Activated naive CD4-positive, alpha-beta T cell treated with anti-CD3 and anti-CD28 coated beads, Interleukin-2, amount 10 ng/mL, durations not matched to agents 7 days and 5 days (primary cell): ENCODE measurements around the gene DNAJA4.
"Not testable (repeated sequence)": the region's sequence is repeated elsewhere in the genome, so short reads cannot be mapped to it uniquely, and the experiment has no call there.

Experiments
- CTCF ChIA-PET: fragments of 350-600 bp; sonication (Branson Sonifier 250); formaldehyde crosslinking; loops from one replicate; lab custom pipeline; 2021; ENCODE audit warnings: antibody characterized with exemption; lab: Charles Lee
- DNase-seq: peaks from one replicate; pipeline ENCODE4 v3.0.0-alpha.2; 2020
- H3K27ac Mint-ChIP-seq: one replicate; pipeline ENCODE4 v1.8.0; 2021; ENCODE audit warnings: mild to moderate bottlenecking, moderate library complexity, mixed read lengths
- H3K27me3 Mint-ChIP-seq: one replicate; pipeline ENCODE4 v1.8.0; 2021; ENCODE audit warnings: mild to moderate bottlenecking, mixed read lengths
- H3K36me3 Mint-ChIP-seq: one replicate; pipeline ENCODE4 v1.8.0; 2021; ENCODE audit warnings: mixed read lengths
- H3K4me1 Mint-ChIP-seq: one replicate; pipeline ENCODE4 v1.8.0; 2021; ENCODE audit warnings: mixed read lengths
- H3K4me3 Mint-ChIP-seq: one replicate; pipeline ENCODE4 v1.8.0; 2021; ENCODE audit warnings: mild to moderate bottlenecking, moderate library complexity, mixed read lengths
- H3K9me3 Mint-ChIP-seq: one replicate; pipeline ENCODE4 v1.8.0; 2021; ENCODE audit warnings: mixed read lengths

DNAJA4 gene

GRCh38 chr15:78234515-78235040 is 29.8 kb upstream of the DNAJA4 start, which contains the start of gene ACSBG1:
Gene ACSBG1 (minus strand): TSS chr15:78234565. CDS start chr15:78234501, 64 bp downstream.
- H3K4me3 Mint-ChIP-seq = no peak within 1 kb of the TSS
- peak within 1 kb of the TSS; percentile 38 for H3K27ac Mint-ChIP-seq
- H3K27me3 Mint-ChIP-seq = peaks cover 64% of the 10 kb centered on the region
- no peak for DNase-seq
- peaks cover 15% of the 10 kb centered on the region for H3K4me1 Mint-ChIP-seq
- CTCF ChIA-PET = interaction anchor here (1.2 to 1.9 kb wide), 2 partner anchors 39 to 121 kb away, joined by 3 to 5 read pairs; no protein-coding TSS in a partner anchor
- H3K36me3 Mint-ChIP-seq = no peaks in the 10 kb centered on the region
- no peaks in the 10 kb centered on the region for H3K9me3 Mint-ChIP-seq

- CTCF ChIA-PET = interaction anchor here (1.2 to 1.9 kb wide), 3 partner anchors 41 to 270 kb away, joined by 4 to 5 read pairs (median 5); no protein-coding TSS in a partner anchor
- no peaks in the 10 kb centered on the region for H3K9me3 Mint-ChIP-seq
- no peak overlapping the region for H3K27ac Mint-ChIP-seq
- H3K27me3 Mint-ChIP-seq = peaks cover 71% of the 10 kb centered on the region
- no peaks in the 10 kb centered on the region for H3K36me3 Mint-ChIP-seq
- no peak overlapping the region for H3K4me3 Mint-ChIP-seq
- peaks cover 18% of the 10 kb centered on the region for H3K4me1 Mint-ChIP-seq
- no peak for DNase-seq
These were observed 27.9 kb upstream of the DNAJA4 start for GRCh38 chr15:78236491-78236890.

- H3K27me3 Mint-ChIP-seq = peaks cover 78% of the 10 kb centered on the region
- DNase-seq = no peak
- CTCF ChIA-PET = interaction anchor here (1.1 to 1.9 kb wide), 4 partner anchors 42 to 271 kb away, joined by 3 to 5 read pairs (median 4); no protein-coding TSS in a partner anchor
- H3K36me3 Mint-ChIP-seq = no peaks in the 10 kb centered on the region
- peak overlapping the region; percentile 81 for H3K27ac Mint-ChIP-seq
- H3K9me3 Mint-ChIP-seq = no peaks in the 10 kb centered on the region
- peaks cover 18% of the 10 kb centered on the region for H3K4me1 Mint-ChIP-seq
- H3K4me3 Mint-ChIP-seq = no peak overlapping the region
These were observed 27.2 kb upstream of the DNAJA4 start for GRCh38 chr15:78237146-78237545.

- Mint-ChIP-seq H3K36me3 (no peaks in the 10 kb centered on the region), H3K27ac (no peak overlapping the region), H3K9me3 (no peaks in the 10 kb centered on the region), H3K27me3 (peaks cover 57% of the 10 kb centered on the region), H3K4me3 (no peak overlapping the region), H3K4me1 (peaks cover 7% of the 10 kb centered on the region)
- CTCF ChIA-PET = interaction anchor here (0.7 to 4.9 kb wide), 21 partner anchors 8 to 340 kb away, joined by 3 to 89 read pairs (median 4); partner anchors contain the start of gene CIB2
- DNase-seq = no peak
These were observed 24.6 kb upstream of the DNAJA4 start for GRCh38 chr15:78239811-78240210.

GRCh38 chr15:78241017-78241416 is 23.3 kb upstream of the DNAJA4 start:
- no peaks in the 10 kb centered on the region for H3K9me3 Mint-ChIP-seq
- H3K36me3 Mint-ChIP-seq = no peaks in the 10 kb centered on the region
- DNase-seq = peak; percentile 90
- H3K27ac Mint-ChIP-seq = no peak overlapping the region
- H3K4me1 Mint-ChIP-seq = peaks cover 3% of the 10 kb centered on the region
- no peak overlapping the region for H3K4me3 Mint-ChIP-seq
- peaks cover 52% of the 10 kb centered on the region for H3K27me3 Mint-ChIP-seq
- CTCF ChIA-PET = interaction anchor here (0.6 to 4.9 kb wide), 24 partner anchors 11 to 1646 kb away, joined by 3 to 89 read pairs (median 4); partner anchors contain the start of gene CIB2

- no peaks in the 10 kb centered on the region for H3K9me3 Mint-ChIP-seq
- CTCF ChIA-PET = interaction anchor here (0.9 to 4.9 kb wide), 13 partner anchors 10 to 333 kb away, joined by 3 to 89 read pairs (median 5); partner anchors contain the start of gene CIB2
- peaks cover 3% of the 10 kb centered on the region for H3K4me1 Mint-ChIP-seq
- no peak overlapping the region for H3K27ac Mint-ChIP-seq
- peak; percentile 52 for DNase-seq
- H3K36me3 Mint-ChIP-seq = no peaks in the 10 kb centered on the region
- H3K27me3 Mint-ChIP-seq = peaks cover 51% of the 10 kb centered on the region
- no peak overlapping the region for H3K4me3 Mint-ChIP-seq
These were observed 22.2 kb upstream of the DNAJA4 start for GRCh38 chr15:78242128-78242527.

GRCh38 chr15:78243058-78243457 is 21.3 kb upstream of the DNAJA4 start:
- H3K36me3 Mint-ChIP-seq = no peaks in the 10 kb centered on the region
- DNase-seq = no peak
- H3K4me3 Mint-ChIP-seq = no peak overlapping the region
- H3K9me3 Mint-ChIP-seq = no peaks in the 10 kb centered on the region
- H3K4me1 Mint-ChIP-seq = peaks cover 3% of the 10 kb centered on the region
- no peak overlapping the region for H3K27ac Mint-ChIP-seq
- CTCF ChIA-PET = interaction anchor here (0.9 to 4.9 kb wide), 8 partner anchors 14 to 284 kb away, joined by 3 to 89 read pairs (median 4); no protein-coding TSS in a partner anchor
- peaks cover 44% of the 10 kb centered on the region for H3K27me3 Mint-ChIP-seq

- Mint-ChIP-seq H3K4me1 (peaks cover 3% of the 10 kb centered on the region), H3K27me3 (peaks cover 44% of the 10 kb centered on the region), H3K4me3 (no peak overlapping the region), H3K36me3 (no peaks in the 10 kb centered on the region), H3K9me3 (no peaks in the 10 kb centered on the region), H3K27ac (no peak overlapping the region)
- CTCF ChIA-PET = interaction anchor here (1.3 to 3.1 kb wide), 2 partner anchors 48 to 277 kb away, joined by 4 to 10 read pairs; no protein-coding TSS in a partner anchor
- no peak for DNase-seq
These were observed 20.8 kb upstream of the DNAJA4 start for GRCh38 chr15:78243491-78243941.

GRCh38 chr15:78244101-78244500 is 20.3 kb upstream of the DNAJA4 start:
- Mint-ChIP-seq H3K4me3 (no peak overlapping the region), H3K36me3 (no peaks in the 10 kb centered on the region), H3K27me3 (peaks cover 39% of the 10 kb centered on the region), H3K9me3 (no peaks in the 10 kb centered on the region), H3K27ac (no peak overlapping the region), H3K4me1 (peaks cover 3% of the 10 kb centered on the region)
- DNase-seq = no peak
- CTCF ChIA-PET = interaction anchor here (0.6 to 3.1 kb wide), 5 partner anchors 19 to 285 kb away, joined by 3 to 10 read pairs (median 4); no protein-coding TSS in a partner anchor

GRCh38 chr15:78244893-78245292 is 19.5 kb upstream of the DNAJA4 start:
- Mint-ChIP-seq H3K4me3 (no peak overlapping the region), H3K36me3 (no peaks in the 10 kb centered on the region), H3K9me3 (no peaks in the 10 kb centered on the region), H3K27ac (no peak overlapping the region), H3K4me1 (peaks cover 3% of the 10 kb centered on the region), H3K27me3 (peaks cover 38% of the 10 kb centered on the region)
- no peak for DNase-seq
- CTCF ChIA-PET = interaction anchor here (1.0 to 3.1 kb wide), 4 partner anchors 49 to 285 kb away, joined by 4 to 10 read pairs (median 4); no protein-coding TSS in a partner anchor

GRCh38 chr15:78245392-78245791 is 19.0 kb upstream of the DNAJA4 start:
- DNase-seq, H3K9me3 Mint-ChIP-seq, H3K36me3 Mint-ChIP-seq, H3K4me3 Mint-ChIP-seq, H3K4me1 Mint-ChIP-seq, H3K27ac Mint-ChIP-seq: not testable (repeated sequence)
- CTCF ChIA-PET = interaction anchor here (1.7 to 3.1 kb wide), 2 partner anchors 50 to 133 kb away, joined by 5 to 10 read pairs; no protein-coding TSS in a partner anchor
- H3K27me3 Mint-ChIP-seq = peaks cover 37% of the 10 kb centered on the region

- peaks cover 39% of the 10 kb centered on the region for H3K27me3 Mint-ChIP-seq
- not testable (repeated sequence) for H3K36me3 Mint-ChIP-seq, H3K4me1 Mint-ChIP-seq
These were observed 18.3 kb upstream of the DNAJA4 start for GRCh38 chr15:78245976-78246620.

GRCh38 chr15:78247911-78248310 is 16.5 kb upstream of the DNAJA4 start:
- H3K4me3 Mint-ChIP-seq = no peak overlapping the region
- CTCF ChIA-PET = no interaction called here

More at GRCh38 chr15:78245976-78246620, 18.3 kb upstream of the DNAJA4 start:
- CTCF ChIA-PET = interaction anchor here (1.7 to 3.1 kb wide), 2 partner anchors 51 to 134 kb away, joined by 5 to 10 read pairs; no protein-coding TSS in a partner anchor
- not testable (repeated sequence) for DNase-seq, H3K27ac Mint-ChIP-seq, H3K4me3 Mint-ChIP-seq, H3K9me3 Mint-ChIP-seq

GRCh38 chr15:78249131-78249530 is 15.2 kb upstream of the DNAJA4 start:
- CTCF ChIA-PET = no interaction called here
- H3K27me3 Mint-ChIP-seq = peaks cover 25% of the 10 kb centered on the region

More at GRCh38 chr15:78247911-78248310, 16.5 kb upstream of the DNAJA4 start:
- no peak overlapping the region for H3K27ac Mint-ChIP-seq
- no peaks in the 10 kb centered on the region for H3K36me3 Mint-ChIP-seq
- H3K27me3 Mint-ChIP-seq = peaks cover 30% of the 10 kb centered on the region
- H3K9me3 Mint-ChIP-seq = no peaks in the 10 kb centered on the region
- DNase-seq = no peak
- H3K4me1 Mint-ChIP-seq = no peaks in the 10 kb centered on the region

More at GRCh38 chr15:78249131-78249530, 15.2 kb upstream of the DNAJA4 start:
- Mint-ChIP-seq H3K27ac (no peak overlapping the region), H3K36me3 (no peaks in the 10 kb centered on the region), H3K4me1 (no peaks in the 10 kb centered on the region), H3K9me3 (no peaks in the 10 kb centered on the region), H3K4me3 (no peak overlapping the region)
- DNase-seq = no peak
